K562 (cell line): ENCODE measurements around the gene CELSR1. TPM values are rescaled to one million over a fixed set of nuclear protein-coding genes. Genes with fewer than 3 reads are reported as not detected.

Source experiments
- polyA plus RNA-seq, 8 experiments: library from polyadenylated mRNA; depleted of rRNA in 4 of 8; stranded (reverse) in 5 of 8; unstranded in 3 of 8; fragments of >200 nt; fragmentation: Nextera tagmentation in 2 of 8; fragmentation: Illumina TruSeq in 1 of 8; extraction: Ambion mirVana in 2 of 8; extraction: Trizol in 1 of 8; gene quantifications; 2 replicates each; pipeline versions ENCODE4 v1.2.1 to v1.2.3, GENCODE V29; 2011 to 2014; ENCODE audit warnings: inconsistent platforms in 1 of 8, missing spikeins in 1 of 8
- total RNA-seq, 7 experiments: library from RNA; depleted of rRNA in 6 of 7; stranded (reverse); fragments of >200 nt in 6 of 7; fragmentation: Illumina TruSeq in 2 of 7; extraction: Trizol in 2 of 7; gene quantifications; 2 replicates each; pipeline versions ENCODE4 v1.2.1 to v1.2.3, GENCODE V29; 2011 to 2021; ENCODE audit warnings: low replicate concordance in 1 of 7
- TF ChIP-seq, protein P1 (sequence below): fragments of 450-650 bp; IDR thresholded peaks from 2 replicates; pipeline ENCODE4 v1.6.1; 2016; ENCODE audit warnings: mild to moderate bottlenecking, moderate library complexity

The CELSR1 gene
- total and polyA plus RNA-seq, 9 of the 15 experiments (the other 6 are each of a cell fraction or from before 2014, with no cell fraction given), result under 0.01 to 0.09 TPM; not detected in 7

DNA sequence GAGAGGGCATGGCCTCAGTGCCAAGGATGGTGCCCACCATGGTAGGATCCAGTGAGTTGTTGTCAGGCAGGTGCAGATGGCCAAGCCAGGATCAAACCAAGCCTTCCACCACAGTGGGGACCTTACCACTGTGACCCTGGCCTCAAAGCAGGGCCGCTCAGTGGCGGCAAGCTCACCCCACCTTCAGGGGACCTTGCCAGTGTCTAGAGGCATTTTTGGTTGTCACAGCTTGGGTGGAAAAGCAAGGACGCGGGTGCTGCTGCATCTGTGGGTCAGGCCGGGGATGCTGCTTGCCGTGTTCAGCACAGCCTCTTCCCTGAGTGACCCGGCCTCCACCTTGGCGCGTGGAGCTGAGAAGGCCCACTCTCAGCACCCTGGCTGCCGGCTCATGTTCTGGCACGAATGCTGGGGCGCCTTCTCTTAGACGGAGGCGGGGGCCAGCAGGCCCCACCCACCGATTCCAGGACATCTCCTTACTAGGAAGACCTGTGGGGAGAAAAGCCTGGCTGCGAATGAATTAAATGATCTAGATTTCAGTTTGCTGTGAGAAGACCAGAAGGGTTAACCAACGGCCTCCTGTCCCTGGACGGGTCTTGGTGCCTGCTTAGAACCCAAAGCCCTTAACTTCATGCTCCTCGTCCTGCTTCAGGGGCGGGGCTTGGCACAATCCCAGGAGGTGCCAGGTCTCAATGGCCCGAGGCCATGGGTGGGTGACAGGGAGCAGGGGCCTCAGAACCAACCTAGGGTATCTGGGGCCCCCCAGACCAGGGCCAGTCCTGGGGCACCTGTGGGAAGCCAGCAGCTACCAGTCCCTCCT lies 183.0 kb downstream of the CELSR1 start (continued):
- TF ChIP-seq, protein P1, sequence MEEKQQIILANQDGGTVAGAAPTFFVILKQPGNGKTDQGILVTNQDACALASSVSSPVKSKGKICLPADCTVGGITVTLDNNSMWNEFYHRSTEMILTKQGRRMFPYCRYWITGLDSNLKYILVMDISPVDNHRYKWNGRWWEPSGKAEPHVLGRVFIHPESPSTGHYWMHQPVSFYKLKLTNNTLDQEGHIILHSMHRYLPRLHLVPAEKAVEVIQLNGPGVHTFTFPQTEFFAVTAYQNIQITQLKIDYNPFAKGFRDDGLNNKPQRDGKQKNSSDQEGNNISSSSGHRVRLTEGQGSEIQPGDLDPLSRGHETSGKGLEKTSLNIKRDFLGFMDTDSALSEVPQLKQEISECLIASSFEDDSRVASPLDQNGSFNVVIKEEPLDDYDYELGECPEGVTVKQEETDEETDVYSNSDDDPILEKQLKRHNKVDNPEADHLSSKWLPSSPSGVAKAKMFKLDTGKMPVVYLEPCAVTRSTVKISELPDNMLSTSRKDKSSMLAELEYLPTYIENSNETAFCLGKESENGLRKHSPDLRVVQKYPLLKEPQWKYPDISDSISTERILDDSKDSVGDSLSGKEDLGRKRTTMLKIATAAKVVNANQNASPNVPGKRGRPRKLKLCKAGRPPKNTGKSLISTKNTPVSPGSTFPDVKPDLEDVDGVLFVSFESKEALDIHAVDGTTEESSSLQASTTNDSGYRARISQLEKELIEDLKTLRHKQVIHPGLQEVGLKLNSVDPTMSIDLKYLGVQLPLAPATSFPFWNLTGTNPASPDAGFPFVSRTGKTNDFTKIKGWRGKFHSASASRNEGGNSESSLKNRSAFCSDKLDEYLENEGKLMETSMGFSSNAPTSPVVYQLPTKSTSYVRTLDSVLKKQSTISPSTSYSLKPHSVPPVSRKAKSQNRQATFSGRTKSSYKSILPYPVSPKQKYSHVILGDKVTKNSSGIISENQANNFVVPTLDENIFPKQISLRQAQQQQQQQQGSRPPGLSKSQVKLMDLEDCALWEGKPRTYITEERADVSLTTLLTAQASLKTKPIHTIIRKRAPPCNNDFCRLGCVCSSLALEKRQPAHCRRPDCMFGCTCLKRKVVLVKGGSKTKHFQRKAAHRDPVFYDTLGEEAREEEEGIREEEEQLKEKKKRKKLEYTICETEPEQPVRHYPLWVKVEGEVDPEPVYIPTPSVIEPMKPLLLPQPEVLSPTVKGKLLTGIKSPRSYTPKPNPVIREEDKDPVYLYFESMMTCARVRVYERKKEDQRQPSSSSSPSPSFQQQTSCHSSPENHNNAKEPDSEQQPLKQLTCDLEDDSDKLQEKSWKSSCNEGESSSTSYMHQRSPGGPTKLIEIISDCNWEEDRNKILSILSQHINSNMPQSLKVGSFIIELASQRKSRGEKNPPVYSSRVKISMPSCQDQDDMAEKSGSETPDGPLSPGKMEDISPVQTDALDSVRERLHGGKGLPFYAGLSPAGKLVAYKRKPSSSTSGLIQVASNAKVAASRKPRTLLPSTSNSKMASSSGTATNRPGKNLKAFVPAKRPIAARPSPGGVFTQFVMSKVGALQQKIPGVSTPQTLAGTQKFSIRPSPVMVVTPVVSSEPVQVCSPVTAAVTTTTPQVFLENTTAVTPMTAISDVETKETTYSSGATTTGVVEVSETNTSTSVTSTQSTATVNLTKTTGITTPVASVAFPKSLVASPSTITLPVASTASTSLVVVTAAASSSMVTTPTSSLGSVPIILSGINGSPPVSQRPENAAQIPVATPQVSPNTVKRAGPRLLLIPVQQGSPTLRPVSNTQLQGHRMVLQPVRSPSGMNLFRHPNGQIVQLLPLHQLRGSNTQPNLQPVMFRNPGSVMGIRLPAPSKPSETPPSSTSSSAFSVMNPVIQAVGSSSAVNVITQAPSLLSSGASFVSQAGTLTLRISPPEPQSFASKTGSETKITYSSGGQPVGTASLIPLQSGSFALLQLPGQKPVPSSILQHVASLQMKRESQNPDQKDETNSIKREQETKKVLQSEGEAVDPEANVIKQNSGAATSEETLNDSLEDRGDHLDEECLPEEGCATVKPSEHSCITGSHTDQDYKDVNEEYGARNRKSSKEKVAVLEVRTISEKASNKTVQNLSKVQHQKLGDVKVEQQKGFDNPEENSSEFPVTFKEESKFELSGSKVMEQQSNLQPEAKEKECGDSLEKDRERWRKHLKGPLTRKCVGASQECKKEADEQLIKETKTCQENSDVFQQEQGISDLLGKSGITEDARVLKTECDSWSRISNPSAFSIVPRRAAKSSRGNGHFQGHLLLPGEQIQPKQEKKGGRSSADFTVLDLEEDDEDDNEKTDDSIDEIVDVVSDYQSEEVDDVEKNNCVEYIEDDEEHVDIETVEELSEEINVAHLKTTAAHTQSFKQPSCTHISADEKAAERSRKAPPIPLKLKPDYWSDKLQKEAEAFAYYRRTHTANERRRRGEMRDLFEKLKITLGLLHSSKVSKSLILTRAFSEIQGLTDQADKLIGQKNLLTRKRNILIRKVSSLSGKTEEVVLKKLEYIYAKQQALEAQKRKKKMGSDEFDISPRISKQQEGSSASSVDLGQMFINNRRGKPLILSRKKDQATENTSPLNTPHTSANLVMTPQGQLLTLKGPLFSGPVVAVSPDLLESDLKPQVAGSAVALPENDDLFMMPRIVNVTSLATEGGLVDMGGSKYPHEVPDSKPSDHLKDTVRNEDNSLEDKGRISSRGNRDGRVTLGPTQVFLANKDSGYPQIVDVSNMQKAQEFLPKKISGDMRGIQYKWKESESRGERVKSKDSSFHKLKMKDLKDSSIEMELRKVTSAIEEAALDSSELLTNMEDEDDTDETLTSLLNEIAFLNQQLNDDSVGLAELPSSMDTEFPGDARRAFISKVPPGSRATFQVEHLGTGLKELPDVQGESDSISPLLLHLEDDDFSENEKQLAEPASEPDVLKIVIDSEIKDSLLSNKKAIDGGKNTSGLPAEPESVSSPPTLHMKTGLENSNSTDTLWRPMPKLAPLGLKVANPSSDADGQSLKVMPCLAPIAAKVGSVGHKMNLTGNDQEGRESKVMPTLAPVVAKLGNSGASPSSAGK, result no peak
- TF ChIP-seq, all 486 proteins: peak for 1
